Measurements from ENCODE around the gene BMP7.

Gene BMP7

DNA sequence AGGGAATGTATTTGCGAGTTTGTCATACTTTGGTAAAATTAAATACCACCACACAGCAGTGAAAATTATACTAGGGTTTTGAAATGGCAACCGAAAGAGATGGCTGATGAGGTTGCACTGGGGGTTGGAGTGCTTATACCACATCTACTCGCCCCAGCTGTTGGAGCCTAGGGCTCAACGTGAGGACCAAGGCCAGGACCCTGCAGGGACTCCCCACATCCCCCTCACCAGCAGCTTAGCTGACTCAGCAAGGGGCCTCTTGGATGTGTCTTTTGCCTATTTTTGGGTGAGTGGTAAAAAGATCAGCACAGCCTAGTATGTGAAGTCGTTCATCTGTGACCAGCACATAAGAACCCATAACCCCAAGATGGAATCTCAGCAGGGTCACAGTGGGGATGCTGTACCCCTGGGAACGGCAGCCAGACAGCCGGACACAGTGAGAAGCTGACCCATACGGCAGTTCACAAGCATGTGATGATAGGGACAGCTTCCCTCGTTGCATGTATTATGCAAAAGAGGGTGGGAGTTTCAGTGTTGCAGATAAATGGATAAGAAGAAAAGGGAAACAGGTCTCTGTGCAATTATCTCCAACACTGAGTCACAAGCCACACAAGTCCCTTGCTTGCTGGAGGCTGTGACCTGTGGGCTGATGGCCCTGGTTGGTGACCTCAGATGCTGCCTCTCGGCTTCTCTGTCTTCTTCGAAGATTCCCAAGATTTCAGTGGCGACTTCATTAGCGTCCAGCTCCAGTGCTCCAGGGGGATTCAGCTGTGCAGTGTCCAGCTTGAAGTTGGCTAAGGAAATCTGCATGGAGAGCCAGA, 42.2 kb upstream of the BMP7 start:
- Histone ChIP-seq H3K36me3 (no peaks in the 10 kb centered on the region), H3K27me3 (no peaks in the 10 kb centered on the region), H3K9me3 (replicated peaks in 1 of 11) (peaks cover 0 to 18% (median 3%) of the 10 kb centered on the region in 11 experiments; a peak in 9 of 22 replicates), H3K4me2 (peak overlapping the region; percentile 26 to 67 (median 48)), H3K9ac (no peak overlapping the region), H3K27ac (no peak overlapping the region), H3K4me1 (peaks cover 10 to 28% (median 17%) of the 10 kb centered on the region in 10 experiments; a peak in 19 of 20 replicates), H4K20me1 (no peaks in the 10 kb centered on the region), H3K4me3 (no peak overlapping the region)
- TF ChIP-seq Cebpa-rat (IDR thresholded peaks at IDR 0.05): no peak

DNA sequence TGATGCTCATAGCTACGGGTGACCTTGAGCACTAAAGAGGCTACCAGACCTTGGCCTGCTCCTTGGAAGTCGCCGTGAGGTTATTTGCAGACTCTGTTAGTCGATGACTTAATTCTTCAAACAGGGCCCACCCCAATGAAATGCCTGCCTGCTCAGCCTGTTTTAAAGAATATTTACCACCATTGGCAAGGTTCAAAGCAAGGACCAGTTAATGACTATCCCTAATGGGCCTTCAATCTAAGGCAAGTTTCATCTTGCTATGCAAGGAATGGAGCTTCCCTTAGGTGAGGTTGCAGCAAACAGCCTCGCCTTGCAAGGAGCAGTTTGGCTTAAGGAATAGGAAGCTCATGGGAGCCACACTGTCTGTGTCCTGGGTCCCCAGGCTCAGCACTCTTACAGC, 40.3 kb upstream of the BMP7 start:
- Histone ChIP-seq H3K4me2 (no peak overlapping the region), H4K20me1 (no peaks in the 10 kb centered on the region), H3K9ac (no peak overlapping the region), H3K4me3 (no peak overlapping the region), H3K27me3 (no peaks in the 10 kb centered on the region), H3K36me3 (no peaks in the 10 kb centered on the region), H3K9me3 (replicated peaks in 1 of 11) (peaks cover 0 to 27% (median 5%) of the 10 kb centered on the region in 11 experiments; a peak in 10 of 22 replicates), H3K27ac (no peak overlapping the region), H3K4me1 (peaks cover 10 to 36% (median 17%) of the 10 kb centered on the region in 10 experiments; a peak in 19 of 20 replicates)
- TF ChIP-seq Cebpa-rat (IDR thresholded peaks at IDR 0.05): no peak

GRCh38 chr20:57301026-57301425, 34.6 kb upstream of the BMP7 start:
- Histone ChIP-seq H3K4me3 (no peak overlapping the region), H3K9ac (no peak overlapping the region), H3K4me1 (peaks cover 0 to 17% (median 0%) of the 10 kb centered on the region in 10 experiments; a peak in 6 of 20 replicates), H3K4me2 (no peak overlapping the region), H4K20me1 (no peaks in the 10 kb centered on the region), H3K27ac (no peak overlapping the region), H3K36me3 (no peaks in the 10 kb centered on the region), H3K27me3 (no peaks in the 10 kb centered on the region), H3K9me3 (replicated peaks in 1 of 11) (peaks cover 0 to 16% (median 0%) of the 10 kb centered on the region in 11 experiments; a peak in 8 of 22 replicates)
- TF ChIP-seq Cebpa-rat (IDR thresholded peaks at IDR 0.05): no peak

GRCh38 chr20:57298457-57298856, 32.0 kb upstream of the BMP7 start:
- no peak overlapping the region for H3K4me3 ChIP-seq
- no peaks in the 10 kb centered on the region for H3K36me3 ChIP-seq
- no peak for TF ChIP-seq Cebpa-rat (IDR thresholded peaks at IDR 0.05)

GRCh38 chr20:57294550-57294949, 28.1 kb upstream of the BMP7 start:
- H3K4me2 ChIP-seq: no peak overlapping the region
- no peaks in the 10 kb centered on the region for H3K9me3 ChIP-seq (replicated peaks in 1 of 11)
- no peak overlapping the region for H3K27ac ChIP-seq
- TF ChIP-seq Cebpa-rat (IDR thresholded peaks at IDR 0.05): no peak
- H3K4me1 ChIP-seq: peaks cover 0 to 13% (median 11%) of the 10 kb centered on the region in 10 experiments; a peak in 16 of 20 replicates
- H3K27me3 ChIP-seq: 0 out of 22 replicates have a peak, but pooled peaks cover 0 to 3% (median 0%) of the 10 kb centered on the region in 11 experiments
- H3K4me3 ChIP-seq: no peak overlapping the region
- H3K9ac ChIP-seq: no peak overlapping the region
- H4K20me1 ChIP-seq: no peaks in the 10 kb centered on the region
- H3K36me3 ChIP-seq: no peaks in the 10 kb centered on the region

More at GRCh38 chr20:57298457-57298856, 32.0 kb upstream of the BMP7 start:
- no peak overlapping the region for H3K4me2 ChIP-seq
- H4K20me1 ChIP-seq: no peaks in the 10 kb centered on the region
- H3K27ac ChIP-seq: no peak overlapping the region
- H3K9ac ChIP-seq: no peak overlapping the region
- H3K9me3 ChIP-seq (replicated peaks in 1 of 11): peaks cover 0 to 7% (median 0%) of the 10 kb centered on the region in 11 experiments; a peak in 8 of 22 replicates
- H3K4me1 ChIP-seq: peaks cover 0 to 8% (median 0%) of the 10 kb centered on the region in 10 experiments; a peak in 3 of 20 replicates
- no peaks in the 10 kb centered on the region for H3K27me3 ChIP-seq

DNA sequence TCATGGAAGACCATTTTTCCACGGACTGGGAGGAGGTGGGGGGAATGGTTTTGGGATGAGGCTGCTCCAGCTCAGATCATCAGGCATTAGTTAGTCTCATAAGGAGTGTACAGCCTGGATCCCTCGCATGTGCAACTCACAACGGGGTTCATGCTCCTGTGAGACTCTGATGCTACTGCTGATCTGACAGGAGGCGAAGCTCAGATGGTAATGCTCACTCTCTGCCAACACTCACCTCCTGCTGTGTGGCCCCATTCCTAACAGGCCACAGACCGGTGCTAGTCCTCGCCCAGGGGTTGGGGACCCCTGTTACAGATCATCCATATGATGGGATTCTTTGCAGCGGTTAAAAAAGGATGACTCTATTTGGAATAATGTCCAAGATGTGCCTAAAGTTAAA, 27.6 kb upstream of the BMP7 start:
- Histone ChIP-seq H3K9ac (no peak overlapping the region), H3K4me1 (peaks cover 0 to 13% (median 11%) of the 10 kb centered on the region in 10 experiments; a peak in 16 of 20 replicates), H4K20me1 (no peaks in the 10 kb centered on the region), H3K27ac (no peak overlapping the region), H3K4me3 (no peak overlapping the region), H3K9me3 (replicated peaks in 1 of 11) (no peaks in the 10 kb centered on the region), H3K4me2 (no peak overlapping the region), H3K36me3 (no peaks in the 10 kb centered on the region), H3K27me3 (0 out of 22 replicates have a peak, but pooled peaks cover 0 to 3% (median 0%) of the 10 kb centered on the region in 11 experiments)
- TF ChIP-seq Cebpa-rat (IDR thresholded peaks at IDR 0.05): no peak

GRCh38 chr20:57292611-57293010, 26.2 kb upstream of the BMP7 start:
- Histone ChIP-seq H3K9ac (no peak overlapping the region), H3K27ac (no peak overlapping the region), H3K4me3 (no peak overlapping the region), H3K4me1 (peaks cover 0 to 13% (median 11%) of the 10 kb centered on the region in 10 experiments; a peak in 16 of 20 replicates), H3K4me2 (peak overlapping the region in 9 of 11 experiments; percentile 21 to 69 (median 59); a peak in 16 of 22 replicates), H3K27me3 (0 out of 22 replicates have a peak, but pooled peaks cover 0 to 3% (median 0%) of the 10 kb centered on the region in 11 experiments), H3K36me3 (no peaks in the 10 kb centered on the region), H3K9me3 (replicated peaks in 1 of 11) (no peaks in the 10 kb centered on the region), H4K20me1 (no peaks in the 10 kb centered on the region; a peak in 1 of 22 replicates)
- TF ChIP-seq Cebpa-rat (IDR thresholded peaks at IDR 0.05): no peak

DNA sequence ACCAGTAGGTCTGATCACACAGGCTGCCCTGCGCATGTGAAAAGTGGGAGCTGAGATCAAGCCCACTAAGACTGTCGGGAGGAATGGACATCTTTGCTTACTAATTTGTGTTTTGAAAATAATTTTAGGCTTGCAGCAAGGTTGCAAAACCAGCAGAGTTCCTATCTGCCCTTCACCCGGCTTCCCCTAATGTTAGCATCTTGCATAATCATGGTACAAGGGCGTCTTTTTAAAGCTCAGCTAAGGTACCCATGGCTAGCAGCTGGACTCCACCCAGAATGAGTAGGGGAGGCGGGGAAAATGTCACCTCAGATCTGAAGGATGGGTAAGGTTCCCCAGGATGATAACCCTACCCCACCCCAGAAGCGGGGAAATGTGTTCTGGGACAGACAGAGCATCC, 25.3 kb upstream of the BMP7 start:
- no peaks in the 10 kb centered on the region for H3K36me3 ChIP-seq
- no peak for TF ChIP-seq Cebpa-rat (IDR thresholded peaks at IDR 0.05)
- no peak overlapping the region for H3K9ac ChIP-seq
- peak overlapping the region in 9 of 11 experiments; percentile 21 to 69 (median 59); a peak in 15 of 22 replicates for H3K4me2 ChIP-seq
- no peak overlapping the region for H3K4me3 ChIP-seq
- H3K27ac ChIP-seq: no peak overlapping the region
- H3K4me1 ChIP-seq: peaks cover 0 to 13% (median 11%) of the 10 kb centered on the region in 10 experiments; a peak in 16 of 20 replicates
- no peaks in the 10 kb centered on the region for H3K9me3 ChIP-seq (replicated peaks in 1 of 11)
- H4K20me1 ChIP-seq: no peaks in the 10 kb centered on the region; a peak in 1 of 22 replicates
- 0 out of 22 replicates have a peak, but pooled peaks cover 0 to 3% (median 0%) of the 10 kb centered on the region in 11 experiments for H3K27me3 ChIP-seq

DNA sequence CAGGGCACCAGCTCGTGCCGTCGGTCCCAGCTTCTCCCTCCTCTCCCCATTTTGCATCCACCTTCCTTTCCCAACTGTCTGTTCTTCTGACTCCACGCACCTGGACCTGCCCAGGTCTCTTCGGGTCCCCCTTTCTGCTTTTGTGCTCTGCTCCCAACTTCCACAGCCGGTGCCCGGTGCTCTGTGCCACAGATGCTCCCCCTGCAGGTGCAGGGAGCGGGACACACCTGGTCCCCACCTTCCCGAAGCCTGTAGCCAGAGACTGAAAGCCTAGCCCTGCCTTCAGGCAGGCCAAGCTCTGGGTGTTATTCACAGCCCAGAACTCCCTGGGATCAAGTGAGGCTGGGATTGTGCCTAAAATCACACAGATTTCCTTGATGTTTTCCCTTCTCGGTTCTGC, 24.6 kb upstream of the BMP7 start:
- no peaks in the 10 kb centered on the region for H3K36me3 ChIP-seq
- no peak overlapping the region for H3K27ac ChIP-seq
- peaks cover 0 to 13% (median 11%) of the 10 kb centered on the region in 10 experiments; a peak in 16 of 20 replicates for H3K4me1 ChIP-seq
- TF ChIP-seq Cebpa-rat (IDR thresholded peaks at IDR 0.05): no peak
- H3K4me2 ChIP-seq: no peak overlapping the region
- no peaks in the 10 kb centered on the region; a peak in 1 of 22 replicates for H4K20me1 ChIP-seq
- H3K4me3 ChIP-seq: no peak overlapping the region
- no peak overlapping the region for H3K9ac ChIP-seq
- H3K9me3 ChIP-seq (replicated peaks in 1 of 11): no peaks in the 10 kb centered on the region
- H3K27me3 ChIP-seq: 0 out of 22 replicates have a peak, but pooled peaks cover 0 to 3% (median 0%) of the 10 kb centered on the region in 11 experiments

All from BLaER1 treated with 17β-estradiol and CSF1 and Interleukin-3, amounts not matched to agents 10 nM and 100 nM (cell line).